ENCODE measurements around the gene UBE2D3. TPM values are rescaled to one million over a fixed set of nuclear protein-coding genes. Genes with fewer than 3 reads are reported as not detected.

UBE2D3 gene
- total RNA-seq, 1 donor from 2014 or later: 316 TPM

DNA sequence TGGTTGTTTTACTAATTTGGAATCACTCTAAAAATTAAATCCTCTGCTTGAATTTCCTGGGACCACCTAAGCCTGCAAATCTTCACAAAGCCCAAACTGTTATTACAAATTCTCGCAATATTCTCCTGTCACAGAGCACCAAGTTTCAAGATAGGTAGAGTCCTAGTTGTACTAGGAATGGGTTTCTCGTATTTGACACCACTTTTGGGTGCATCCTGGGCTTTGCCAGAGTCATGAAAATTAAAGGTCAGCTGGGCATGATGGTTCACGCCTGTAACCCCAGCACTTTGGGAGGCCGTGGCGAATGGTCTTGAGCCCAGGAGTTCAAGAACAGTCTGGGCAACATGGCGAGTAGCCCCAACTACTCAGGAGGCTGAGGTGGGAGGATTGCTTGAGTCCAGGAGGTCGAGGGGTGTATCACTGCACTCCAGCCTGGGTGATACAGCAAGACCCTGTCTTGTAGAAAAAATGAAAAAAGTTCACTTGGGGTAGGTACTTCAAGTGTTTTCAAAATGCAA is 36.0 kb downstream of the UBE2D3 start:
- no peak for TF ChIP-seq CTCF (IDR thresholded peaks at IDR 0.05; ENCODE audit: unreplicated experiment)
- Mint-ChIP-seq H3K27me3 (no peaks in the 10 kb centered on the region), H3K9me3 (ENCODE audit: low read depth) (peaks cover 3% of the 10 kb centered on the region), H3K36me3 (ENCODE audit: insufficient read depth) (peaks cover 24% of the 10 kb centered on the region), H3K4me3 (ENCODE audit: low read depth) (no peak overlapping the region), H3K4me1 (ENCODE audit: low read depth) (peaks cover 2% of the 10 kb centered on the region), H3K27ac (peak overlapping the region; percentile 62)
- no peak for DNase-seq (ENCODE audit: low spot score, unreplicated experiment)

DNA sequence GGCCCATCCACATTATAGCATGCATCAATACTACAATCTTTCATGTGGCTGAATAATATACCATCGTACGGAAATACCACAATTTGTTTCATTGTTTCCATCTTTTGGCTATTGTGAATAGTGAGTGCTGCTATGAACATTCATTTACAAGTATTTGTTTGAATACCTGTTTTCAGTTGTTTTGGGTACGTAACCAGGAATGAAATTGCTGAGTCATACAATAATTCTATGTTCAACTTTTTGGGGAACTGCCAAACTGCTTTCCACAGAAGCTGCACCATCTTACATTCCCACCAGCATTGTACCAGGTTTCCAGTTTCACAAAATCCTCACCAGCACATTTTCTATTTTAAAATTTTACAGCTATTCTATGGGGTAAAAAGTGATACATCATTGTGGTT is 38.0 kb downstream of the UBE2D3 start:
- H3K27me3 Mint-ChIP-seq: no peaks in the 10 kb centered on the region
- no peaks in the 10 kb centered on the region for H3K4me1 Mint-ChIP-seq (ENCODE audit: low read depth)
- no peak for DNase-seq (ENCODE audit: low spot score, unreplicated experiment)
- no peak overlapping the region for H3K4me3 Mint-ChIP-seq (ENCODE audit: low read depth)
- peaks cover 12% of the 10 kb centered on the region for H3K36me3 Mint-ChIP-seq (ENCODE audit: insufficient read depth)
- peaks cover 3% of the 10 kb centered on the region for H3K9me3 Mint-ChIP-seq (ENCODE audit: low read depth)
- no peak for TF ChIP-seq CTCF (IDR thresholded peaks at IDR 0.05; ENCODE audit: unreplicated experiment)
- no peak overlapping the region for H3K27ac Mint-ChIP-seq

- TF ChIP-seq CTCF (IDR thresholded peaks at IDR 0.05; ENCODE audit: unreplicated experiment): no peak
- Mint-ChIP-seq H3K36me3 (ENCODE audit: insufficient read depth) (peaks cover 10% of the 10 kb centered on the region), H3K4me1 (ENCODE audit: low read depth) (no peaks in the 10 kb centered on the region), H3K4me3 (ENCODE audit: low read depth) (no peak overlapping the region), H3K27me3 (no peaks in the 10 kb centered on the region), H3K9me3 (ENCODE audit: low read depth) (peaks cover 3% of the 10 kb centered on the region), H3K27ac (no peak overlapping the region)
- DNase-seq (ENCODE audit: low spot score, unreplicated experiment): no peak
Measured at GRCh38 chr4:102787944-102788343, 39.4 kb downstream of the UBE2D3 start.

DNA sequence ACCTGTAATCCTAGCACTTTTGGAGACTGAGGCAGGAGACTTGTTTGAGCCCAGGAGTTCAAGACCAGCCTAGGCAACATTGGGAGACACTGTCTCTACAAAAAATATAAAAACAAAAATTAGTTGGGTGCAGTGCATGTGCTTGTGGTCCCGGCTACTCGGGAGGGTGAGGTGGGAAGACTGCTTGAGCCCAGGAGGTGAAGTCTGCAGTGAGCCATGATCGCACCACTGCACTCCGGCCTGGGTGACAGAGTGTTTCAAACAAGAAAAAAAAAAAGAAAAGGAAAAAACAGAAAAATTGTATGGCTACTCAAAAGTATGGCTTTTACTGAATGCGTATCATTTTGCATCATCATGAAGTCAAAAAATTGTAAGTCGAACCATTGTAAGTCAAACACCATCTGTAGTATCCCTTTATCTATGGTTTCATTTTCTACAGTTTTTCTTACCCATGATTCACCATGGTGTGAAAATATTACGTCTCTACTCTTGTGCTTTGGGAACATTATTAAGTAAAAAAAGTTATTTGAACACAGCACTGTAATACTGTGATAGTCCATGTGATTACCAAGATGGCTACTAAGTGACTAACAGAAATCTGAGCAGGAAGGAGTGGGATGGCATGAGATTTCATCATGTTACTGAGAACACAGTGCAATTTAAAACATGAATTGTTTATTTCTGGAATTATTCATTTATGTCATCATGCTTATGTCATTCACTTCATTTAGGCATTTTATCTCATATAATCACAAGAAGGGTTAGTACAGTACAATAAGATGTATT is 40.1 kb downstream of the UBE2D3 start:
- peaks cover 6% of the 10 kb centered on the region for H3K36me3 Mint-ChIP-seq (ENCODE audit: insufficient read depth)
- H3K4me3 Mint-ChIP-seq (ENCODE audit: low read depth): no peak overlapping the region
- peak overlapping the region; percentile 80 for H3K27ac Mint-ChIP-seq
- TF ChIP-seq CTCF (IDR thresholded peaks at IDR 0.05; ENCODE audit: unreplicated experiment): no peak
- no peaks in the 10 kb centered on the region for H3K4me1 Mint-ChIP-seq (ENCODE audit: low read depth)
- no peak for DNase-seq (ENCODE audit: low spot score, unreplicated experiment)
- H3K27me3 Mint-ChIP-seq: no peaks in the 10 kb centered on the region
- H3K9me3 Mint-ChIP-seq (ENCODE audit: low read depth): peaks cover 3% of the 10 kb centered on the region

GRCh38 chr4:102786279-102786678 is 41.1 kb downstream of the UBE2D3 start:
- no peak for DNase-seq (ENCODE audit: low spot score, unreplicated experiment)
- H3K36me3 Mint-ChIP-seq (ENCODE audit: insufficient read depth): peaks cover 1% of the 10 kb centered on the region
- H3K4me3 Mint-ChIP-seq (ENCODE audit: low read depth): no peak overlapping the region
- peaks cover 3% of the 10 kb centered on the region for H3K9me3 Mint-ChIP-seq (ENCODE audit: low read depth)
- peak overlapping the region; percentile 69 for H3K27ac Mint-ChIP-seq
- no peak for TF ChIP-seq CTCF (IDR thresholded peaks at IDR 0.05; ENCODE audit: unreplicated experiment)
- peaks cover 9% of the 10 kb centered on the region for H3K4me1 Mint-ChIP-seq (ENCODE audit: low read depth)
- no peaks in the 10 kb centered on the region for H3K27me3 Mint-ChIP-seq

All from progenitor cell of endocrine pancreas (in vitro differentiated cells).